Mammary epithelial cell (primary cell): ENCODE measurements around the gene WWP2.

Experiments used
- CTCF ChIP-seq, 2 donors: IDR thresholded peaks in 1 of 2; conservative IDR thresholded peaks in 1 of 2; 2 replicates each; pipeline ENCODE4 v1.5.1; 2011 to 2012; ENCODE audit warnings: inconsistent platforms in 2 of 2, low read length in 2 of 2, mild to moderate bottlenecking in 2 of 2, control low read depth in 1 of 2, low read depth in 1 of 2; ENCODE audit not compliant: insufficient read depth in 1 of 2; ENCODE audit errors: extremely low read depth in 1 of 2
- EZH2 ChIP-seq: IDR thresholded peaks from 2 replicates; pipeline ENCODE4 v1.6.1; 2012; ENCODE audit warnings: low read length, inconsistent platforms, borderline replicate concordance

- TF ChIP-seq CTCF (conservative IDR thresholded peaks at IDR 0.05 in 1 of 2, IDR thresholded peaks at IDR 0.05 in 1 of 2; ENCODE audit: extremely low read depth in 1 of 2, insufficient read depth in 1 of 2, low read depth in 1 of 2, low read length in 2 of 2) = no peak
- no peak for TF ChIP-seq EZH2
Measured at GRCh38 chr16:69829338-69829737, 67.2 kb downstream of the WWP2 start.
